T-cell (primary cell): Measurements from ENCODE around the gene INPP4B. TPM values are rescaled to one million over a fixed set of nuclear protein-coding genes. Genes with fewer than 3 reads are reported as not detected.

ENCODE experiments used
- ATAC-seq, 4 experiments: fragments of 200-7000 bp in 3 of 4; fragments of 150-1000 bp in 1 of 4; cut with Tn5 transposase; replicated peaks in 1 of 4; 1 replicate in 3 of 4; 2 replicates in 1 of 4; pipeline ENCODE4 v1.10.0; 2021; ENCODE audit warnings: moderate library complexity in 3 of 4, mild to moderate bottlenecking in 2 of 4, moderate number of reproducible peaks in 1 of 4
- CTCF ChIA-PET, 2 donors: fragments of 300-600 bp; sonication (Branson Sonifier 250); formaldehyde crosslinking; loops; one replicate each; lab custom pipeline; 2022; ENCODE audit warnings: antibody characterized with exemption in 2 of 2; lab: Charles Lee
- POLR2A ChIA-PET, 2 donors: fragments of 300-600 bp; sonication (Branson Sonifier 250); formaldehyde crosslinking; loops; one replicate each; lab custom pipeline; 2022; ENCODE audit warnings: antibody characterized with exemption in 2 of 2; lab: Charles Lee
- DNase-seq, 35 experiments: peaks; one replicate each; pipeline versions ENCODE4 v3.0.0 to v3.0.0-alpha.2; 2013 to 2023
- H3K27ac ChIP-seq: one replicate; pipeline ENCODE4 v1.5.1; 2013; ENCODE audit warnings: low read length
- H3K27me3 ChIP-seq, 2 experiments: replicated peaks in 1 of 2; 1 replicate in 1 of 2; 2 replicates in 1 of 2; pipeline versions ENCODE4 v1.6.1 to v1.7.0; 2013; ENCODE audit warnings: low read length in 1 of 2, mixed read lengths in 1 of 2; ENCODE audit not compliant: control insufficient read depth in 2 of 2, insufficient read depth in 2 of 2; ENCODE audit errors: extremely low read depth in 1 of 2
- H3K36me3 ChIP-seq, 2 donors: 1 replicate in 1 of 2; 2 replicates in 1 of 2; pipeline versions ENCODE4 v1.6.1 to v1.7.0; 2013; ENCODE audit warnings: low read length in 1 of 2; ENCODE audit not compliant: control insufficient read depth in 2 of 2, insufficient read depth in 1 of 2; ENCODE audit errors: extremely low read depth in 1 of 2
- H3K4me1 ChIP-seq, 2 experiments: 1 replicate in 1 of 2; 2 replicates in 1 of 2; pipeline versions ENCODE4 v1.6.1 to v1.7.0; 2013; ENCODE audit warnings: low read length in 2 of 2, mixed read lengths in 1 of 2; ENCODE audit not compliant: insufficient read depth in 2 of 2, control insufficient read depth in 1 of 2; ENCODE audit errors: extremely low read depth in 1 of 2
- H3K4me3 ChIP-seq, 2 donors: 1 replicate in 1 of 2; 2 replicates in 1 of 2; pipeline versions ENCODE4 v1.5.1 to v1.7.0; 2013; ENCODE audit warnings: mild to moderate bottlenecking in 2 of 2, low read length in 1 of 2, moderate library complexity in 1 of 2; ENCODE audit not compliant: control insufficient read depth in 1 of 2; ENCODE audit errors: extremely low read depth in 1 of 2
- H3K9me3 ChIP-seq: 2 replicates; pipeline ENCODE4 v1.7.0; 2013
- H3K27ac Mint-ChIP-seq, 2 donors: one replicate each; pipeline ENCODE4 v1.8.0; 2020 to 2021; ENCODE audit warnings: mild to moderate bottlenecking in 2 of 2, mixed read lengths in 2 of 2
- H3K27me3 Mint-ChIP-seq, 2 donors: one replicate each; pipeline ENCODE4 v1.8.0; 2021 to 2022; ENCODE audit warnings: mixed read lengths in 2 of 2
- H3K36me3 Mint-ChIP-seq: one replicate; pipeline ENCODE4 v1.8.0; 2021; ENCODE audit warnings: mixed read lengths
- H3K4me1 Mint-ChIP-seq, 3 donors: one replicate each; pipeline ENCODE4 v1.8.0; 2020 to 2022; ENCODE audit warnings: mixed read lengths in 3 of 3, mild to moderate bottlenecking in 1 of 3
- H3K4me3 Mint-ChIP-seq, 3 donors: one replicate each; pipeline ENCODE4 v1.8.0; 2020 to 2022; ENCODE audit warnings: mild to moderate bottlenecking in 3 of 3, mixed read lengths in 3 of 3, moderate library complexity in 3 of 3
- H3K9me3 Mint-ChIP-seq, 3 donors: one replicate each; pipeline ENCODE4 v1.8.0; 2020 to 2022; ENCODE audit warnings: mixed read lengths in 3 of 3
- WGBS: methylation state at CpG from one replicate; pipeline ENCODE4 v1.1.5; 2013; ENCODE audit warnings: missing lambda C conversion rate; ENCODE audit not compliant: insufficient coverage; 5-methylcytosine and 5-hydroxymethylcytosine counted together
- total RNA-seq, 35 experiments: library from RNA in 6 of 35; stranded (reverse) in 6 of 35; fragments of 120-200 nt in 1 of 35; gene quantifications; one replicate each; pipeline versions ENCODE4 v1.2.1 to v1.2.4 and lab custom pipeline; 2013 to 2026

INPP4B gene
- total RNA-seq, 5 donors from 2014 or later (not counting 1 experiment from before 2014, with no cell fraction given): 47.4 to 99.7 (median 71.3) TPM

DNA sequence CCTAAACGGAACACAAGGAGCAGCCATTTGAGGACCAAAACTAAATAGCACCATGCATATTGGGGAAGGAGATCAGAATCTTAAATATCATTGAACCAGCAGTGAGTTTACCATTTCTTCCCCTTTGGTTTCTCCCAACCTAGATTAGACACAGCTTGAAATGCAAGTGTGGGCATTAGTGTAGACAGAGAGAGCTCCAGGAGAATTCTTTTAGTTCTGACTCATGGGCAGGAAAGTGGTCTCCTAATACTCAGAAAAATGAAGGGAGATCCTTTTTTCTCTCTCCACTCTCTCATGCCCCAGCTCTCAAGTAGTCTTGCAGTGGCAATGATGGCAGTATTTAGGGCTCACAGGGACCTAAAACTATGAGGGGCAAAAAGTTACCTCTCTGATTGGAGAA is 567.9 kb downstream of the INPP4B start:
- ChIA-PET CTCF (interaction anchor here in 1 of 2 donors (1.0 to 2.3 kb wide), 2 partner anchors 16 to 442 kb away, joined by 3 to 6 read pairs; no protein-coding TSS in a partner anchor), POLR2A (interaction anchor here in 1 of 2 donors (0.6 kb wide), 1 partner anchor 29 kb away, joined by 3 read pairs; no protein-coding TSS in a partner anchor)
- Histone ChIP-seq H3K4me1 (peaks cover 3% of the 10 kb centered on the region in 2 experiments), H3K4me3 (no peak overlapping the region), H3K27me3 (no peaks in the 10 kb centered on the region), H3K27ac (no peak overlapping the region), H3K9me3 (no peaks in the 10 kb centered on the region), H3K36me3 (no peaks in the 10 kb centered on the region)
- H3K9me3 Mint-ChIP-seq: no peaks in the 10 kb centered on the region
- no CpG with 5 or more reads among the region's 1 CpG for WGBS
- H3K4me3 Mint-ChIP-seq: no peak overlapping the region
- DNase-seq: no peak
- no peak for ATAC-seq
- no peak overlapping the region for H3K27ac Mint-ChIP-seq
- no peaks in the 10 kb centered on the region for H3K27me3 Mint-ChIP-seq
- H3K36me3 Mint-ChIP-seq: peaks cover 27% of the 10 kb centered on the region
- peaks cover 41 to 49% (median 42%) of the 10 kb centered on the region in 3 donors for H3K4me1 Mint-ChIP-seq

DNA sequence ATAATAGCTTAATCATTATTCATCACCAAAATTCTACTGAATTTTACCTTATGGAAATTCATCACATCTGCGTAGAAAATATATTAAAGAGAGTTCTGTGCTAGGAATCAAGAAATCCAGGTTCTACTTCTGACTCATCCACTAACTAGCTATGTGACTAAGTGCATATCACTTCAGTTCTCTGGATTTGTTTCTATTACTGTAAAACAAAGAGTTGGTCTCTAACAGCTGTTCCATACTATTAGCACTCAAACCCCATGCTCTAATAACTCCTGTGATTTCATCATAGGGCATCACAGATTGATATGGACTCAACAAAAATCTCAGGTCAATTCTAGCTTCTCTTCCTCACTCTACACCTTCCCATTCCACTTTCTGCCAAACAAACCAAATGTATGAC is 572.0 kb downstream of the INPP4B start:
- peaks cover 48 to 72% (median 57%) of the 10 kb centered on the region in 3 donors for H3K4me1 Mint-ChIP-seq
- ChIA-PET CTCF (interaction anchor here in 1 of 2 donors (0.8 kb wide), 1 partner anchor 10 kb away, joined by 3 read pairs; no protein-coding TSS in a partner anchor), POLR2A (interaction anchor here in 1 of 2 donors (0.8 kb wide), 1 partner anchor 15 kb away, joined by 5 read pairs; no protein-coding TSS in a partner anchor)
- peaks cover 50% of the 10 kb centered on the region for H3K36me3 Mint-ChIP-seq
- H3K27me3 Mint-ChIP-seq: no peaks in the 10 kb centered on the region
- Histone ChIP-seq H3K36me3 (peaks cover 4 to 10% of the 10 kb centered on the region in 2 donors), H3K4me3 (no peak overlapping the region), H3K4me1 (no peaks in the 10 kb centered on the region), H3K9me3 (no peaks in the 10 kb centered on the region), H3K27me3 (no peaks in the 10 kb centered on the region), H3K27ac (no peak overlapping the region)
- WGBS: no CpG with 5 or more reads among the region's 1 CpG
- H3K9me3 Mint-ChIP-seq: no peaks in the 10 kb centered on the region
- no peak overlapping the region for H3K4me3 Mint-ChIP-seq
- peak overlapping the region in 1 of 2 donors; percentile 40 for H3K27ac Mint-ChIP-seq
- ATAC-seq: no peak
- DNase-seq: no peak

DNA sequence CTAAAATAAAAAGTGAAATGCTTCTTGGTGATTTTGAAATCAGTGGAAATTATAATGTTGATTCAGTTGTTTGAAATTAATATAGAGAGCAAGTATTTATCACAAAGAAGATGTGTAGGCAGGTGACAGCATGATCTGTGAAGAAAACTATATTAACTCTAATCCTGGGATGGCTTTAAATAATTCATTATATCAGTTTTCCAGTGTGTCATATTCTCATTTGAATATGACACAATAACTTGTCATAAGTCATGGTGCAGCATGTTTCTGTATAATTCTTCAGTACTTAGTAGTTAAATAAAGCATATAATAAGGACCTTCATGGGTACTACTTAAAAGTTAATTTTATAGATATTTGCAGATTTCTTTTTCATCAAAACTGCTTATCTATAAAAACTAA is 573.6 kb downstream of the INPP4B start:
- peaks cover 56 to 77% (median 63%) of the 10 kb centered on the region in 3 donors for H3K4me1 Mint-ChIP-seq
- Histone ChIP-seq H3K4me3 (no peak overlapping the region), H3K27me3 (no peaks in the 10 kb centered on the region), H3K27ac (no peak overlapping the region), H3K4me1 (no peaks in the 10 kb centered on the region), H3K9me3 (no peaks in the 10 kb centered on the region), H3K36me3 (peaks cover 4 to 10% of the 10 kb centered on the region in 2 donors)
- no peak overlapping the region for H3K4me3 Mint-ChIP-seq
- peak overlapping the region in 1 of 2 donors; percentile 29 for H3K27ac Mint-ChIP-seq
- DNase-seq: no peak
- ChIA-PET POLR2A (interaction anchor here in 1 of 2 donors (0.8 kb wide), 1 partner anchor 47 kb away, joined by 3 read pairs; no protein-coding TSS in a partner anchor), CTCF (interaction anchor here in 1 of 2 donors (0.6 kb wide), 1 partner anchor 64 kb away, joined by 3 read pairs; no protein-coding TSS in a partner anchor)
- no peak for ATAC-seq
- H3K36me3 Mint-ChIP-seq: peaks cover 53% of the 10 kb centered on the region
- no peaks in the 10 kb centered on the region for H3K9me3 Mint-ChIP-seq
- H3K27me3 Mint-ChIP-seq: no peaks in the 10 kb centered on the region

DNA sequence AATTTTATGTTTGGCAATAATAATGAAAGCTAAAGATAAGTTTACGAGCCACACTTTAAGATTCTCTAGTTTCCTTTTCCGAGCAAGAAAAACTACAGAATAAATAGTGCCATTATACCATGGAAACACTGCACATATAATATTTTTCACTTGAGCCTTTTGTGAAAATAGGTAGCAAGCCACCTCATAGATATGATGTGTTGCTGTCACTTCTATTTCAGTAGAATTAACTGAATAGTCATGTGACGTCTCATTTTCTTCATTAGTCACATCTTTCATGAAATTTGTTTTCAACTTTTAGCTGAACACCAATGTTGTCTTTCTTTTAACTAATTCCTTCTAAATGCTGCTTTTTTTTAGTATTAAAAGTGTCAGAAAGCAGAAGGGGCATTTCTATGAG is 574.3 kb downstream of the INPP4B start:
- H3K9me3 Mint-ChIP-seq: no peaks in the 10 kb centered on the region
- no peaks in the 10 kb centered on the region for H3K27me3 Mint-ChIP-seq
- WGBS: no CpG with 5 or more reads among the region's 3 CpGs
- peaks cover 4 to 10% of the 10 kb centered on the region in 2 donors for H3K36me3 ChIP-seq
- H3K27me3 ChIP-seq: no peaks in the 10 kb centered on the region
- H3K27ac ChIP-seq: no peak overlapping the region
- ChIA-PET POLR2A (no interaction called here), CTCF (no interaction called here)
- no peak overlapping the region for H3K4me3 Mint-ChIP-seq
- H3K4me1 ChIP-seq: no peaks in the 10 kb centered on the region
- H3K4me3 ChIP-seq: no peak overlapping the region
- no peaks in the 10 kb centered on the region for H3K9me3 ChIP-seq
- peaks cover 56 to 77% (median 63%) of the 10 kb centered on the region in 3 donors for H3K4me1 Mint-ChIP-seq
- DNase-seq (no peak), ATAC-seq (no peak)
- no peak overlapping the region for H3K27ac Mint-ChIP-seq
- H3K36me3 Mint-ChIP-seq: peaks cover 49% of the 10 kb centered on the region

DNA sequence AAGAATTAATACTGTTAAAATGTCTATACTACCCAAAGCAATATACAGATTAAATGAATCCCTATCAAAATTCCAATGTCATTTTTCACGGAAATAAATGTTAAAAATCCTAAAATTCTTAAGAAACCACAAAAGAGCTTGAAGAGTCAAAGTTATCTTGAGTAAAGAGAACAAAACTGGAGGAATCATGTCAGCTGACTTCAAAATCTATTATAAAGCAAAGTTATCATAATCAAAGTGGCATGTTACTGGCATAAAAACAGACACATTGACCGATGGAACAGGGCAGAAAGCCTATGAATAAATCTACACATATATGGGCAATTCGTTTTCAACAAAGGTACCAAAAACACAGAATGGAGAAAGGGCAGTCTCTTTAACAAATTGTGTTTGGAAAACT is 579.0 kb downstream of the INPP4B start:
- peaks cover 61% of the 10 kb centered on the region for H3K36me3 Mint-ChIP-seq
- no peaks in the 10 kb centered on the region for H3K9me3 Mint-ChIP-seq

DNA sequence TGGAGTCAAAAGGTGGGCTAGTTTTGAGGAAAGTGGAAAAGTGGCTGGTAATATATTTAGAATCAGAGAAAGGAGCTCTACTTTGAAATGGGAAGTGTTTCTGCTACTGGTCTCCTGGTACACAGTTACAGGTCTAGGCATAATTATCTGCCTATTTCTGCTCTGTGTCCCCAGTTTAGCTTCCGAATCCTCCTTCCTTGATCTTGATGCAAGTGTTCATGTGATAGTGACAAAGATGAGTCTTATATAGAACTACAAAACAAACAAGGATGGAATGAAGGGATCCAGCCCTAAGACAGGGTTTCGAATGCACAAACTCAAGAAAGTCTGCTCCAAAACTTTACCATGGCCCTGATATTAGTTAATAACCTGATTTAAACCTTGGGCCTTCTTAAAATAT is 580.2 kb downstream of the INPP4B start:
- H3K27ac Mint-ChIP-seq: peak overlapping the region; percentile 86 to 88
- CTCF ChIA-PET: interaction anchor here in 1 of 2 donors (1.2 kb wide), 1 partner anchor 17 kb away, joined by 6 read pairs; no protein-coding TSS in a partner anchor

More for the DNA sequence above, 579.0 kb downstream of the INPP4B start:
- peaks cover 4 to 10% of the 10 kb centered on the region in 2 donors for H3K36me3 ChIP-seq
- ATAC-seq: no peak
- ChIA-PET POLR2A (interaction anchor here in 1 of 2 donors (0.6 kb wide), 1 partner anchor 82 kb away, joined by 6 read pairs; no protein-coding TSS in a partner anchor), CTCF (no interaction called here)
- peaks cover 0 to 8% of the 10 kb centered on the region in 2 experiments for H3K4me1 ChIP-seq
- no peak overlapping the region for H3K4me3 ChIP-seq
- DNase-seq: no peak
- Mint-ChIP-seq H3K4me3 (no peak overlapping the region), H3K4me1 (peaks cover 76 to 86% (median 81%) of the 10 kb centered on the region in 3 donors), H3K27ac (peak overlapping the region; percentile 29 to 30), H3K27me3 (no peaks in the 10 kb centered on the region)
- H3K27me3 ChIP-seq: no peaks in the 10 kb centered on the region
- WGBS: no CpG with 5 or more reads among the region's 3 CpGs
- no peaks in the 10 kb centered on the region for H3K9me3 ChIP-seq
- H3K27ac ChIP-seq: no peak overlapping the region

More for the DNA sequence above, 580.2 kb downstream of the INPP4B start:
- Histone ChIP-seq H3K27me3 (no peaks in the 10 kb centered on the region), H3K36me3 (peaks cover 4 to 10% of the 10 kb centered on the region in 2 donors), H3K4me1 (peaks cover 0 to 11% of the 10 kb centered on the region in 2 experiments), H3K4me3 (no peak overlapping the region), H3K9me3 (no peaks in the 10 kb centered on the region), H3K27ac (no peak overlapping the region)
- WGBS: no CpG with 5 or more reads among the region's 2 CpGs
- Mint-ChIP-seq H3K27me3 (no peaks in the 10 kb centered on the region), H3K4me3 (no peak overlapping the region), H3K9me3 (no peaks in the 10 kb centered on the region), H3K36me3 (peaks cover 63% of the 10 kb centered on the region), H3K4me1 (peaks cover 82 to 91% (median 87%) of the 10 kb centered on the region in 3 donors)
- POLR2A ChIA-PET: no interaction called here
- ATAC-seq (peak in 1 of 4 experiments; percentile 13), DNase-seq (no peak)
